MG63 (cell line): Measurements from ENCODE around the gene NUDCD3. TPM values are rescaled to one million over a fixed set of nuclear protein-coding genes. Genes with fewer than 3 reads are reported as not detected.

Experiments used
- DNase-seq: peaks from one replicate; pipeline ENCODE4 v3.0.0-alpha.2; 2020
- H3K27me3 ChIP-seq: fragments of 250-450 bp; sonication (Bioruptor Pico); 2 replicates; pipeline ENCODE4 v1.5.1; 2020; ENCODE audit warnings: mild to moderate bottlenecking, moderate library complexity
- H3K36me3 ChIP-seq: fragments of 250-450 bp; sonication (Bioruptor Pico); 2 replicates; pipeline ENCODE4 v1.5.1; 2020; ENCODE audit warnings: mild to moderate bottlenecking, moderate library complexity
- H3K4me3 ChIP-seq: fragments of 250-450 bp; sonication (Bioruptor Pico); 2 replicates; pipeline ENCODE4 v1.5.1; 2020; ENCODE audit warnings: mild to moderate bottlenecking, moderate library complexity
- H3K9me3 ChIP-seq: fragments of 250-450 bp; sonication (Bioruptor Pico); 2 replicates; pipeline ENCODE4 v1.5.1; 2020; ENCODE audit warnings: mild to moderate bottlenecking, moderate library complexity
- total RNA-seq: library from RNA; depleted of rRNA; stranded (reverse); fragments of >200 nt; shearing (Covaris generic); gene quantifications from 2 replicates; pipeline ENCODE4 v1.2.3, GENCODE V29; 2014; ENCODE audit warnings: low replicate concordance

The NUDCD3 gene
- total RNA-seq, 1 experiment from 2014 or later: 23.1 TPM

GRCh38 chr7:44377134-44377463 lies 113.4 kb downstream of the NUDCD3 start:
- no peaks in the 10 kb centered on the region for H3K27me3 ChIP-seq
- no peak for DNase-seq
- H3K4me3 ChIP-seq: no peak overlapping the region
- H3K9me3 ChIP-seq: no peaks in the 10 kb centered on the region
- H3K36me3 ChIP-seq: peaks cover 10% of the 10 kb centered on the region

- no peaks in the 10 kb centered on the region for H3K27me3 ChIP-seq
- peaks cover 6% of the 10 kb centered on the region for H3K36me3 ChIP-seq
- H3K9me3 ChIP-seq: no peaks in the 10 kb centered on the region
- no peak for DNase-seq
- H3K4me3 ChIP-seq: no peak overlapping the region
Observed at GRCh38 chr7:44376429-44377133, 113.9 kb downstream of the NUDCD3 start.

- H3K36me3 ChIP-seq: no peaks in the 10 kb centered on the region; the same call in 1 of the 2 replicates
- no peak overlapping the region for H3K4me3 ChIP-seq
- H3K9me3 ChIP-seq: no peaks in the 10 kb centered on the region
- H3K27me3 ChIP-seq: no peaks in the 10 kb centered on the region
- no peak for DNase-seq
Observed at GRCh38 chr7:44375926-44376342, 114.5 kb downstream of the NUDCD3 start.

GRCh38 chr7:44375236-44375699 lies 115.2 kb downstream of the NUDCD3 start:
- H3K36me3 ChIP-seq: no peaks in the 10 kb centered on the region; the same call in 1 of the 2 replicates
- no peaks in the 10 kb centered on the region for H3K27me3 ChIP-seq
- H3K9me3 ChIP-seq: no peaks in the 10 kb centered on the region
- no peak for DNase-seq
- H3K4me3 ChIP-seq: no peak overlapping the region

GRCh38 chr7:44374007-44374763 lies 116.3 kb downstream of the NUDCD3 start:
- Histone ChIP-seq H3K9me3 (no peaks in the 10 kb centered on the region), H3K27me3 (no peaks in the 10 kb centered on the region), H3K36me3 (no peaks in the 10 kb centered on the region), H3K4me3 (no peak overlapping the region)
- DNase-seq: no peak

- Histone ChIP-seq H3K27me3 (no peaks in the 10 kb centered on the region), H3K4me3 (no peak overlapping the region), H3K9me3 (no peaks in the 10 kb centered on the region), H3K36me3 (no peaks in the 10 kb centered on the region)
- no peak for DNase-seq
Observed at GRCh38 chr7:44373418-44373740, 117.1 kb downstream of the NUDCD3 start.

GRCh38 chr7:44372560-44373417 lies 117.7 kb downstream of the NUDCD3 start:
- H3K9me3 ChIP-seq: no peaks in the 10 kb centered on the region
- DNase-seq: no peak
- H3K36me3 ChIP-seq: no peaks in the 10 kb centered on the region
- H3K27me3 ChIP-seq: no peaks in the 10 kb centered on the region
- no peak overlapping the region for H3K4me3 ChIP-seq

- no peaks in the 10 kb centered on the region for H3K36me3 ChIP-seq
- no peak overlapping the region for H3K4me3 ChIP-seq
- DNase-seq: no peak
Observed at GRCh38 chr7:44368885-44369284, 121.6 kb downstream of the NUDCD3 start.

GRCh38 chr7:44368455-44368854 lies 122.0 kb downstream of the NUDCD3 start:
- Histone ChIP-seq H3K27me3 (no peaks in the 10 kb centered on the region), H3K4me3 (no peak overlapping the region), H3K36me3 (no peaks in the 10 kb centered on the region), H3K9me3 (no peaks in the 10 kb centered on the region)
- DNase-seq: no peak

More at GRCh38 chr7:44368885-44369284, 121.6 kb downstream of the NUDCD3 start:
- H3K9me3 ChIP-seq: no peaks in the 10 kb centered on the region
- no peaks in the 10 kb centered on the region for H3K27me3 ChIP-seq

- no peaks in the 10 kb centered on the region for H3K9me3 ChIP-seq
- no peaks in the 10 kb centered on the region for H3K36me3 ChIP-seq
- DNase-seq: no peak
- no peak overlapping the region for H3K4me3 ChIP-seq
- H3K27me3 ChIP-seq: no peaks in the 10 kb centered on the region
Observed at GRCh38 chr7:44367475-44368043, 122.9 kb downstream of the NUDCD3 start.

GRCh38 chr7:44366986-44367385 lies 123.5 kb downstream of the NUDCD3 start:
- H3K27me3 ChIP-seq: no peaks in the 10 kb centered on the region
- H3K9me3 ChIP-seq: no peaks in the 10 kb centered on the region
- no peak for DNase-seq
- no peaks in the 10 kb centered on the region for H3K36me3 ChIP-seq
- no peak overlapping the region for H3K4me3 ChIP-seq

- DNase-seq: no peak
- Histone ChIP-seq H3K36me3 (no peaks in the 10 kb centered on the region), H3K27me3 (no peaks in the 10 kb centered on the region; the same call in 1 of the 2 replicates), H3K4me3 (no peak overlapping the region), H3K9me3 (peaks cover 43% of the 10 kb centered on the region)
Observed at GRCh38 chr7:44353668-44354067, 136.8 kb downstream of the NUDCD3 start.

GRCh38 chr7:44348851-44349781 lies 141.3 kb downstream of the NUDCD3 start:
- Histone ChIP-seq H3K9me3 (peaks cover 23% of the 10 kb centered on the region), H3K27me3 (no peaks in the 10 kb centered on the region; the same call in 1 of the 2 replicates), H3K36me3 (no peaks in the 10 kb centered on the region), H3K4me3 (no peak overlapping the region)
- DNase-seq: no peak

- Histone ChIP-seq H3K27me3 (no peaks in the 10 kb centered on the region), H3K4me3 (no peak overlapping the region), H3K9me3 (peaks cover 18% of the 10 kb centered on the region), H3K36me3 (no peaks in the 10 kb centered on the region)
- DNase-seq: no peak
Observed at GRCh38 chr7:44348300-44348699, 142.2 kb downstream of the NUDCD3 start.

GRCh38 chr7:44347546-44348114 lies 142.8 kb downstream of the NUDCD3 start:
- Histone ChIP-seq H3K36me3 (no peaks in the 10 kb centered on the region), H3K4me3 (no peak overlapping the region), H3K27me3 (no peaks in the 10 kb centered on the region), H3K9me3 (peaks cover 18% of the 10 kb centered on the region)
- peak; percentile 71 for DNase-seq

- Histone ChIP-seq H3K36me3 (no peaks in the 10 kb centered on the region), H3K27me3 (no peaks in the 10 kb centered on the region), H3K4me3 (no peak overlapping the region), H3K9me3 (peaks cover 10% of the 10 kb centered on the region)
- DNase-seq: no peak
Observed at GRCh38 chr7:44346063-44346462, 144.4 kb downstream of the NUDCD3 start.
